ENCODE results near the gene PITPNC1. TPM values are rescaled to one million over a fixed set of nuclear protein-coding genes. Genes with fewer than 3 reads are reported as not detected.
"Not testable (repeated sequence)": the region's sequence is repeated elsewhere in the genome, so short reads cannot be mapped to it uniquely, and the experiment has no call there.

Gene PITPNC1
- total RNA-seq, 2 donors from 2014 or later = 79.5 to 109 TPM

DNA sequence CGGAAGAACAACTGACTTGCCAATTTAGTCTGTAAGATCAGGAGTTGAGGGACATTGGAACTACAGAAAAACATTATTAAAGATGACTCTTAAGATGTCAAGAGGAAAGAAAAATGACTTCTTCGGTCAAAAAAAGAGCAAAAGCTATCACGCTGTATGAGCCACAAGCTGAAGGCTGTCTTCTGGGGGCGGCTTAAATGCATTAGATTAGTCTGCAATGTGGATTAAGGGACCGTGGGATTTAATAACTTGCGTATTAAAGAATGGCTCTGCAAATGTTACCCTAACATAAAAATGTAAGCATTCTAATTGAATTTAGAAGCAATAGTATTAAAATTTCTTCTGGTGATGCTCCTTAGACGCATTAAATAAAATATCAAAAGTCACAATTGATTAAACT is 108.6 kb downstream of the PITPNC1 start:
- Mint-ChIP-seq H3K27ac (no peak overlapping the region), H3K4me3 (no peak overlapping the region), H3K9me3 (no peaks in the 10 kb centered on the region), H3K36me3 (ENCODE audit: insufficient read depth in 2 of 2) (peaks cover 2 to 12% of the 10 kb centered on the region in 2 donors), H3K27me3 (ENCODE audit: low read depth) (no peaks in the 10 kb centered on the region), H3K4me1 (ENCODE audit: low read depth) (peaks cover 86% of the 10 kb centered on the region)
- DNase-seq (no peak), ATAC-seq (replicated peaks in 1 of 2) (no peak)

DNA sequence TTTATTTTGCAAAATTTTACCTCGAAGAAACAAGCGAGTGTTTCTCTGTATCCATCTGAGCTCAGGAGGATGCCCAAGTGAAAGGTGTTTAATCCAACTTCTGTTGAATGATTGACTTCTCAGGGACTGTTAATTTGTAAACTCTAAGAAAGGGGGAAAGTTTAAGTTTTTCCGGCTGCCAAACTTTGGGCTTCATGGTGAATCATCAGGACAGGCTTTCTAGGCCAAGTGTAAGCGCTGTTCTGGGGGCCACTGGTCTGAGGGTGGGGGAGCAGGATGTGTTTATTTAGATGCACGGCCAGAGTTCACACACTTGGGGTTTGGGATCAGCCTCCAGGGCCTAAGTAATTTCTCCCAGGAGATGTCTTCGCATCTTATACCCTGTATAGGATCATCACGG is 110.4 kb downstream of the PITPNC1 start:
- ATAC-seq (replicated peaks in 1 of 2) = no peak
- Mint-ChIP-seq H3K9me3 (no peaks in the 10 kb centered on the region), H3K27ac (peak overlapping the region; percentile 8), H3K4me3 (peak overlapping the region in 1 of 2 donors; percentile 25), H3K4me1 (ENCODE audit: low read depth) (peaks cover 86% of the 10 kb centered on the region), H3K36me3 (ENCODE audit: insufficient read depth in 2 of 2) (peaks cover 2 to 12% of the 10 kb centered on the region in 2 donors), H3K27me3 (ENCODE audit: low read depth) (no peaks in the 10 kb centered on the region)
- no peak for DNase-seq

DNA sequence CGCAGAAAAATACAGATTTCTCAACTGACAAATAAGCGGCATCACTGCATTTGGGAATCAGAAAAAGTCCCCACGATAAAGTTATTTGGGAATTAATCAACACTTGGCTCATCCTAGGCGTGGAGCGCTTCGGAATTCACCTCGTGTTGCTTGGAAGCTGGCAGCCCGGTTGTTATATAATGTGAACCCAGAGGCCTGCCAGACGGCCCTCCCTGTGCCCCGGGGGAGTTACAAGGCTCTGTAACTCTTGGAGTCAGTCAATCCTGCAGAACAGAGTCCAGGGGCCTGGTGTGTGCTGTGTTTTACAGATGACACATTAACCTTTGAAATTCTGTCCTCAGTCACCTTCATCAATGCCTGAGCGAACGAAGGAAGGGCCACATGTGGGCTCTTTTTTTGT is 111.1 kb downstream of the PITPNC1 start:
- Mint-ChIP-seq H3K4me1 (ENCODE audit: low read depth) (peaks cover 86% of the 10 kb centered on the region), H3K4me3 (no peak overlapping the region)

DNA sequence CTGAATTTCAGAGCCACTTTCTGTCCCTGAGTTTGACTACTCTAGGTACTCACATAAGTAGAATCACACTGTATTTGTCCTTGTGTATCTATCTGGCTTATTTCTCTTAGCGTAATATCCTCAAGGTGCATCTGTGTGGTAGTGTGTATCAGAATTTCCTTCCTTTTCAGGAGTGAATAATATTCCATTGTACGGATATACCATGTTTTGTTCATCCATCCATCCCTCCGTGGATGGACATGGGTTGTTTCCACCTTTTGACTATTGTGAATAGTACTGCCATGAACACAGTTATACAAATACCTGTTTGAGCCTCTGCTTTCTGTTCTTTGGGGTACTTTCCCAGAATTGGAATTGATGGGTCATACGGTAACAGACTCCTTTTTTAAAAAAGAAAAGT is 111.7 kb downstream of the PITPNC1 start:
- peak overlapping the region; percentile 26 to 51 for H3K4me3 Mint-ChIP-seq

More for the DNA sequence above, 111.1 kb downstream of the PITPNC1 start:
- ATAC-seq (replicated peaks in 1 of 2) (no peak), DNase-seq (no peak)
- Mint-ChIP-seq H3K9me3 (no peaks in the 10 kb centered on the region), H3K36me3 (ENCODE audit: insufficient read depth in 2 of 2) (peaks cover 2 to 12% of the 10 kb centered on the region in 2 donors), H3K27ac (no peak overlapping the region), H3K27me3 (ENCODE audit: low read depth) (no peaks in the 10 kb centered on the region)

DNA sequence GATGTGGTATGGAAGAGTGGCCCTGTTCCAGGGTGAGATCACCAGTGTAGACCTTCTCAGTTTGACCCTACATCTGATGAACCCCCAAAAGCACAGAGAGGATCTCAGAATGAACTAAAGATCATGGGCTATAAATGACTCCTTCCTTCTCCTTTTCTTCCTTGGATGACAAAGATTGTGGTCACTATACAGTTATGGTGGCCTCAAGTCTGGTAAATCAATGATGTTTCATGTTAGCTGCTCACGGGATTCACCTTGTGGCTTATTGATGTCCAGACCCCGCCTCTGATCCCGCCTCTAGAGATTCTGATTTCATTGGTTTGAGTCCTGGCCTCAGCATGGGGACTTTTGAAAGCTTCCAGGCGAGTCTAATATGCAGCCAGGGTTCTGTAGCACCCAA is 112.2 kb downstream of the PITPNC1 start:
- H3K4me1 Mint-ChIP-seq (ENCODE audit: low read depth) = peaks cover 88% of the 10 kb centered on the region
- H3K27ac Mint-ChIP-seq = peak overlapping the region; percentile 67
- ATAC-seq (replicated peaks in 1 of 2) (peak; percentile 89), DNase-seq (peak; percentile 38 to 52)
- H3K27me3 Mint-ChIP-seq (ENCODE audit: low read depth) = no peaks in the 10 kb centered on the region
- peak overlapping the region; percentile 26 to 51 for H3K4me3 Mint-ChIP-seq
- H3K36me3 Mint-ChIP-seq (ENCODE audit: insufficient read depth in 2 of 2) = peaks cover 2 to 12% of the 10 kb centered on the region in 2 donors
- no peaks in the 10 kb centered on the region for H3K9me3 Mint-ChIP-seq

More for the DNA sequence above, 111.7 kb downstream of the PITPNC1 start:
- Mint-ChIP-seq H3K9me3 (no peaks in the 10 kb centered on the region), H3K36me3 (ENCODE audit: insufficient read depth in 2 of 2) (peaks cover 2 to 12% of the 10 kb centered on the region in 2 donors), H3K27me3 (ENCODE audit: low read depth) (no peaks in the 10 kb centered on the region), H3K4me1 (ENCODE audit: low read depth) (peaks cover 88% of the 10 kb centered on the region), H3K27ac (peak overlapping the region; percentile 67)
- ATAC-seq (replicated peaks in 1 of 2) (peak in 1 of 2 donors; percentile 9), DNase-seq (no peak)

DNA sequence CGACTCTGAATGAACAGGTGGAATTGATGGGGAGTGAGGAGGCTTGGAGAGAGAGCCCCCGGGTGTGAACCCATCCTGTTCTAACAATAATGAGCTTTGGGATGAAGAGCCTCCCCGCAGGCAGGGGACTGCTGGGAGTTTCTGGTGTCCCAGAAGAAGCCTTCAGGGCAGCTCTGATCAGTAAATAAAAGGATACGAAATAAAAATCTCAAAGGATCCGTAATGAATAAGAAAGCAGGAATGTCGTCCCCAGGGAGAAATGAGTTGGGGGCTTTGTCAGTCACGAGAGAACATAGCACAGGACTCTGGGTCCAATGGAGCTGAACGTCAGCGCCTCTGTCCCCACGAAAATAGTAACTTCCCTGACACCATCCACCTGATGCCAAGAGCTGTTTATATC is 113.4 kb downstream of the PITPNC1 start:
- Mint-ChIP-seq H3K4me1 (ENCODE audit: low read depth) (peaks cover 78% of the 10 kb centered on the region), H3K4me3 (no peak overlapping the region), H3K27ac (peak overlapping the region; percentile 75), H3K36me3 (ENCODE audit: insufficient read depth in 2 of 2) (peaks cover 2 to 12% of the 10 kb centered on the region in 2 donors), H3K27me3 (ENCODE audit: low read depth) (no peaks in the 10 kb centered on the region), H3K9me3 (peaks cover 0 to 1% of the 10 kb centered on the region in 2 donors)
- ATAC-seq (replicated peaks in 1 of 2) (no peak), DNase-seq (no peak)

DNA sequence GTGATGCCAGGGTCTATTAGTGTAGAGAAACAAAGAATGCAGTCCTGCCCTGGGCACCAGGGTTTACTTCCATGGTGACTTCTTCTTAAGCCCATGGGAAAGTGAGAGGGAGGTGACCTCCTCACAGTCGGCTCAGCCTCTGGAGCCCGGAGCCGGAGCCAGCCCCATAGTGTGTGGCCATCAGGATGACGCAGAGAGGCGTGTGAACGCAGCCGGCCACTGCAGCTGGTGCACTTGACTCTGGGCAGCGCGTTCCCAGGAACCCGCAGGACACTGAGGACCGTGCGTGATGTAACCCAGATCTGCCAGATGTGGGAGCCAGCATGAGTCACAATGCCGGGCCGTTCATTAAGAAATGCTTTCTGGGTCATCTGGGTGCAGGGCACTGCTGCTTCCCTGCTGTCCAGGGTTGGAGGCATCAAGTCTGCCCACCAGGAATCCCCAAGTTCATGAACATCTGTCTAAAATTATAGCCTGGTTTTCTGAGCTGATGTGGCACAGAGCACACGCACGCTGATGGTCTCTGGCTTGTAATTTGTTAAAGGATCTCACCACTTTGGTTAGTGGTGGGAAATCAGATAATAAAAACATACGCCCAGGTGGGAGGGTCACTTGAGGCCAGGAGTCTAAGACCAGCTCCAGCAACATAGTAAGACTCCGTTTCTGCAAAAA is 114.1 kb downstream of the PITPNC1 start:
- ATAC-seq (replicated peaks in 1 of 2) (no peak), DNase-seq (no peak)
- Mint-ChIP-seq H3K27ac (no peak overlapping the region), H3K4me3 (peak overlapping the region; percentile 48 to 49), H3K36me3 (ENCODE audit: insufficient read depth in 2 of 2) (peaks cover 2 to 12% of the 10 kb centered on the region in 2 donors), H3K4me1 (ENCODE audit: low read depth) (peaks cover 76% of the 10 kb centered on the region), H3K9me3 (peaks cover 0 to 4% of the 10 kb centered on the region in 2 donors), H3K27me3 (ENCODE audit: low read depth) (no peaks in the 10 kb centered on the region)

DNA sequence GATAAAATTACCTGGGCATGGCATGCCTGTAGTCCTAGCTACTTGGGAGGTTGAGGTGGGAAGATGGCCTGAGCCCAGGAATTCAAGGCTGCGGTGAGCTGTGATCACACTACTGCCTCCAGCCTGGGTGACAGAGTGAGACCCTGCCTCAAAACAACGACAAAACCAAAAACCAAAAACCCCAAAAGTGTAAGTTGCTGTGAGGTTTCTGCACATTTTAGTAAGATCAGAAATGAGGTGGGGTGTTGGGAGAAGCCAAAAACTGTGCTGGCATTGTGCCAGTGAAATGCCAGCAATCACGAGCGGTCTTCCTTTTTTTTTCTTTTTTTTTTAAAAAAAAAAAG is 114.6 kb downstream of the PITPNC1 start:
- Mint-ChIP-seq H3K27ac (no peak overlapping the region), H3K36me3 (ENCODE audit: insufficient read depth in 2 of 2) (peaks cover 2 to 12% of the 10 kb centered on the region in 2 donors), H3K4me1 (ENCODE audit: low read depth) (peaks cover 71% of the 10 kb centered on the region), H3K9me3 (peaks cover 0 to 4% of the 10 kb centered on the region in 2 donors), H3K27me3 (ENCODE audit: low read depth) (no peaks in the 10 kb centered on the region), H3K4me3 (peak overlapping the region; percentile 48 to 49)
- DNase-seq = no peak
- ATAC-seq (replicated peaks in 1 of 2) = no peak

DNA sequence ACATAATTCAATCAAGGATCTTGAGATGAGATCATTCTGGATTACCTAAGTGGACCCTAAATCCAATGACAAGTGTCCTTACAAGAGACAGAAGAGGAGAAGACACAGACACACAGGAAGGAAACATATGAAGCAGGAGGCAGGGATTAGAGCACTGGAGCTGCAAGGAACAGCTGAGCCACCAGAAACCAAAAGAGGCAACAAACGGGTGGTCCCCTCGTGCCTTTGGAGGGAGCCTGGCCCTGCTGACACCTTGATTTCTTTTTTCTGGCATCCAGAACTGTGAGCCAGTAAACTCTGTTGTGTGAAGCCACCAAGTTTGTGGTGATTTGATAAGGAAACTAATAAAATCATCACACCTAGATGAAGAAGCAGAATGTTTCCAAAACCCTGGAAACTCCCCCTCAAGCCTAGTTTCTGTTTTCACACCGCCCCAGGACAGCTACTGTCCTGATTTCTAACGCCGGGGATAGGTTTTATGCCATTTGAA is 115.2 kb downstream of the PITPNC1 start:
- peaks cover 0 to 4% of the 10 kb centered on the region in 2 donors for H3K9me3 Mint-ChIP-seq
- no peak for DNase-seq
- ATAC-seq (replicated peaks in 1 of 2) = no peak
- peaks cover 2 to 12% of the 10 kb centered on the region in 2 donors for H3K36me3 Mint-ChIP-seq (ENCODE audit: insufficient read depth in 2 of 2)
- no peaks in the 10 kb centered on the region for H3K27me3 Mint-ChIP-seq (ENCODE audit: low read depth)
- no peak overlapping the region for H3K27ac Mint-ChIP-seq
- H3K4me1 Mint-ChIP-seq (ENCODE audit: low read depth) = peaks cover 65% of the 10 kb centered on the region
- peak overlapping the region; percentile 23 to 40 for H3K4me3 Mint-ChIP-seq

DNA sequence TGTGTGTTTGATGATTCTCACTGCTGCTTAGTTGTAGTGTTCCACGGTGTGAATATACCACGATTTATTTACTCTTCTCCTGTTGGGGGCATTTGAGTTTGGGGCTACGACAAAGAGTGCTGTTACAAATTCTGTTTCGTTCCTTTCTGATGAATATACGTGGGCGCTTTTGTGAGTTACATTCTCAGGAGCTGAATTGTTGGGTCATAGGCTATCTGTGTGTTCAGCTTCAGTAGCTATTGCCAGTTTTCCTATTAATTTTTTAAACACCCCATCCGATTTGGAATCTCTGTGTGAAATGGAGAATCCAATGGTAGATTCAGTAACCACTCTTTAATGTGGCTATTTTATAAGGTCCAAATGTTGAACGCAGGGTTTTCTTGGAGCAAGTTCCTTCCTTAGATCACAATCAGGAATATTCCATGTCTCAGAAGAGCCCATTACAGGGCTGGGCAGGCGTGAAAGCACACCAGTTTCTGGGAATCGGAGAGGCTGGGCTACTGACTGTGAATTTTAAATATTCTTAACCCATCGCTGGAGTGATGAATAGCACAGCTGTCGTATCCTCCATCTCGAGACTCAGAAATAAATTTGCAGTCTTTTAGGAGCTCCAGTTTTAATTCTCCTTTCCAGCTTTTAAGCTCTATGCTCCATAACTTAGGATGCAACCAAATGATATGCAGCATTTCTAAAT is 115.9 kb downstream of the PITPNC1 start:
- Mint-ChIP-seq H3K4me1 (ENCODE audit: low read depth) (peaks cover 59% of the 10 kb centered on the region), H3K27me3 (ENCODE audit: low read depth) (no peaks in the 10 kb centered on the region), H3K9me3 (peaks cover 0 to 4% of the 10 kb centered on the region in 2 donors), H3K4me3 (peak overlapping the region; percentile 23 to 40), H3K36me3 (ENCODE audit: insufficient read depth in 2 of 2) (peaks cover 2 to 11% of the 10 kb centered on the region in 2 donors), H3K27ac (no peak overlapping the region)
- DNase-seq (no peak), ATAC-seq (replicated peaks in 1 of 2) (no peak)

DNA sequence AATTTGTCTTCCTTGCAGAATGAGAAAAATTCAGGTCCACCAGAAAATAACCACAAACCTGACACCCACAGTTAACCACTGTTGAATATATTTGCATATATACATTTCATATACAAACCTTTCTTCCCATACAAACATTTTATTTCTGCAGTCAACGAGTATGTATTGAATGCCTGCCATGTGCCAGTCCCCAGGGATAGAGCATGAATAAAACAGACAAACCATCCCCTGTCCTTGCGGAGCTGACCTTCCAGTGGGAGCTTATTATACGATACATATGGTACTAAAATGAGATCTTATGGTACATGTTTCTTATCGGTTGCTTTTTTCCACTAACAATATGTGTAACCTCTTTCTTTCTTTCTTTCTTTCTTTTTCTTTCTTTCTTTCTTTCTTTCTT is 116.7 kb downstream of the PITPNC1 start:
- Mint-ChIP-seq H3K27ac (no peak overlapping the region), H3K9me3 (peaks cover 0 to 4% of the 10 kb centered on the region in 2 donors), H3K36me3 (ENCODE audit: insufficient read depth in 2 of 2) (peaks cover 0 to 8% of the 10 kb centered on the region in 2 donors), H3K4me1 (ENCODE audit: low read depth) (peaks cover 55% of the 10 kb centered on the region), H3K27me3 (ENCODE audit: low read depth) (no peaks in the 10 kb centered on the region), H3K4me3 (no peak overlapping the region)
- DNase-seq (no peak), ATAC-seq (replicated peaks in 1 of 2) (no peak)

DNA sequence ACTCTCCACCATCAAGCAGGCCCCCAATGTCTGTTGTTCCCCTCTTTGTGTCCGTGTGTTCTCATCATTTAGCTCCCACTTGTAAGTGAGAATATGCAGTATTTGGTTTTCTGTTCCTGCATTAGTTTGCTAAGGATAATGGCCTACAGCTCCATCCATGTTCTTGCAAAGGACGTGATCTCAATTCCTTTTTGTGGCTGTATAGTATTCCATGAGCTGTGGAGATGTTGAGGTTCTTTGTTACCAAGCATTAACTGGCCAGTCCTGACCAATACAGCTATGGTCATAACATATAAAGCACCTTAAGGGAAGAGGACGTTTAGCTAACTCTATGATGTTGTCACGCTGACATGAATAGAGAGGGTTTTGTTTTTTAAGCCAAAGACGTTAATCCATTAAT is 118.5 kb downstream of the PITPNC1 start:
- H3K27me3 Mint-ChIP-seq (ENCODE audit: low read depth); H3K27ac Mint-ChIP-seq; H3K36me3 Mint-ChIP-seq (ENCODE audit: insufficient read depth in 2 of 2); H3K9me3 Mint-ChIP-seq; ATAC-seq (replicated peaks in 1 of 2); H3K4me3 Mint-ChIP-seq; DNase-seq: not testable (repeated sequence)
- peaks cover 38% of the 10 kb centered on the region for H3K4me1 Mint-ChIP-seq (ENCODE audit: low read depth)

DNA sequence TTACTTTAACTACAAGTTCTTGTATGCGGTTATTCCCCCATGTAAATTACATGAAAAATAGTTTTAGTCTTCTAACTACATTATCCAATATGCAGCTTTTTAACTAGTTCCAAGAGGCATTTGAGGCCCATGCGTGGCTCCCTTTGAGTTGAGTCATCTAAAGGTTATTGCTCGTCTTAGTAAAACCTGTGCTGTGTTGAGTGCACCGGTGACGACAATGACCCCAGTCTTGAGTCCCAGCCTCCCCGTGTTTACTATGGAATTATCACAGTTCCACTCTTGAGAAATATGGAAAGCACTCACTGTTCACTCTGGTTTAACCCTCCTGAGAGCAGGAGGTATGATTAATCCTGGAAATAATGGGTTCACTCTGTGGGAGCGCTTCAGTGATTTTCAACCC is 119.2 kb downstream of the PITPNC1 start:
- Mint-ChIP-seq H3K4me1 (ENCODE audit: low read depth) (peaks cover 31% of the 10 kb centered on the region), H3K27me3 (ENCODE audit: low read depth) (no peaks in the 10 kb centered on the region)

More for the DNA sequence above, 119.2 kb downstream of the PITPNC1 start:
- Mint-ChIP-seq H3K4me3 (no peak overlapping the region), H3K9me3 (peaks cover 0 to 4% of the 10 kb centered on the region in 2 donors), H3K27ac (peak overlapping the region; percentile 51), H3K36me3 (ENCODE audit: insufficient read depth in 2 of 2) (no peaks in the 10 kb centered on the region)
- DNase-seq (no peak), ATAC-seq (replicated peaks in 1 of 2) (no peak)
